Mammary epithelial cell (primary cell): ENCODE results near the gene POLR1E.
"Not testable (repeated sequence)": the region's sequence is repeated elsewhere in the genome, so short reads cannot be mapped to it uniquely, and the experiment has no call there.

Source experiments
- CTCF ChIP-seq, 2 donors: IDR thresholded peaks in 1 of 2; conservative IDR thresholded peaks in 1 of 2; 2 replicates each; pipeline ENCODE4 v1.5.1; 2011 to 2012; ENCODE audit warnings: inconsistent platforms in 2 of 2, low read length in 2 of 2, mild to moderate bottlenecking in 2 of 2, control low read depth in 1 of 2, low read depth in 1 of 2; ENCODE audit not compliant: insufficient read depth in 1 of 2; ENCODE audit errors: extremely low read depth in 1 of 2
- EZH2 ChIP-seq: IDR thresholded peaks from 2 replicates; pipeline ENCODE4 v1.6.1; 2012; ENCODE audit warnings: low read length, inconsistent platforms, borderline replicate concordance

- TF ChIP-seq CTCF (conservative IDR thresholded peaks at IDR 0.05 in 1 of 2, IDR thresholded peaks at IDR 0.05 in 1 of 2; ENCODE audit: extremely low read depth in 1 of 2, insufficient read depth in 1 of 2, low read depth in 1 of 2, low read length in 2 of 2); EZH2: not testable (repeated sequence)
Measured at GRCh38 chr9:37510053-37510452, 24.3 kb downstream of the POLR1E start.
